Thymus (tissue), 11 donors: ENCODE data around the gene EPB41L4A. TPM values are rescaled to one million over a fixed set of nuclear protein-coding genes. Genes with fewer than 3 reads are reported as not detected.

Experiments used
- DNase-seq, 9 donors: peaks; one replicate each; pipeline ENCODE4 v3.0.0-alpha.2; 2013; ENCODE audit warnings: low spot score in 9 of 9, low read depth in 6 of 9, missing footprints in 1 of 9
- H3K27ac ChIP-seq, 2 donors: one replicate each; pipeline ENCODE4 v1.5.1; 2013; ENCODE audit warnings: control low read depth in 1 of 2, low read depth in 1 of 2, low read length in 1 of 2, mild to moderate bottlenecking in 1 of 2, moderate library complexity in 1 of 2
- H3K27me3 ChIP-seq, 2 donors: one replicate each; pipeline ENCODE4 v1.5.1; 2013; ENCODE audit warnings: low read length in 1 of 2; ENCODE audit not compliant: control insufficient read depth in 2 of 2, insufficient read depth in 1 of 2
- H3K36me3 ChIP-seq, 2 donors: one replicate each; pipeline ENCODE4 v1.5.1; 2013; ENCODE audit warnings: low read length in 1 of 2, mild to moderate bottlenecking in 1 of 2, moderate library complexity in 1 of 2; ENCODE audit not compliant: control insufficient read depth in 2 of 2, insufficient read depth in 2 of 2
- H3K4me1 ChIP-seq, 2 donors: one replicate each; pipeline ENCODE4 v1.5.1; 2013; ENCODE audit warnings: low read length in 2 of 2; ENCODE audit not compliant: control insufficient read depth in 2 of 2, insufficient read depth in 2 of 2
- H3K4me3 ChIP-seq, 2 donors: one replicate each; pipeline ENCODE4 v1.5.1; 2013; ENCODE audit warnings: low read length in 2 of 2, control low read depth in 1 of 2, mild to moderate bottlenecking in 1 of 2
- H3K9me3 ChIP-seq, 2 donors: one replicate each; pipeline ENCODE4 v1.5.1; 2013; ENCODE audit warnings: low read length in 1 of 2, mild to moderate bottlenecking in 1 of 2; ENCODE audit not compliant: control insufficient read depth in 2 of 2, insufficient read depth in 1 of 2
- WGBS: extraction: QIAGEN DNeasy Blood & Tissue Kit; methylation state at CpG from one replicate; pipeline ENCODE4 v1.1.7; 2013; 5-methylcytosine and 5-hydroxymethylcytosine counted together
- polyA plus RNA-seq: library from polyadenylated mRNA; stranded (reverse); fragments of 200-250 nt; gene quantifications from one replicate; pipeline ENCODE4 v1.2.3, GENCODE V29; 2013
- total RNA-seq: library from RNA; stranded (reverse); fragments of 120-200 nt; gene quantifications from one replicate; pipeline ENCODE4 v1.2.4, GENCODE V29; 2013
- donor health status: healthy.

Gene EPB41L4A
- total and polyA plus RNA-seq, 2 donors = 4.8 to 5.2 TPM

GRCh38 chr5:112124788-112125187 lies 294.3 kb downstream of the EPB41L4A start:
- Histone ChIP-seq H3K27me3 (no peaks in the 10 kb centered on the region), H3K27ac (no peak overlapping the region), H3K9me3 (no peaks in the 10 kb centered on the region), H3K36me3 (no peaks in the 10 kb centered on the region), H3K4me3 (no peak overlapping the region), H3K4me1 (no peaks in the 10 kb centered on the region)
- WGBS = 43% methylated on average over 3 of the region's 3 CpGs
- DNase-seq = no peak

GRCh38 chr5:112123086-112123485 lies 296.0 kb downstream of the EPB41L4A start:
- DNase-seq = no peak
- Histone ChIP-seq H3K27me3 (no peaks in the 10 kb centered on the region), H3K4me3 (no peak overlapping the region), H3K4me1 (no peaks in the 10 kb centered on the region), H3K27ac (no peak overlapping the region), H3K36me3 (no peaks in the 10 kb centered on the region), H3K9me3 (no peaks in the 10 kb centered on the region)
- 96% methylated on average over 2 of the region's 2 CpGs for WGBS

DNA sequence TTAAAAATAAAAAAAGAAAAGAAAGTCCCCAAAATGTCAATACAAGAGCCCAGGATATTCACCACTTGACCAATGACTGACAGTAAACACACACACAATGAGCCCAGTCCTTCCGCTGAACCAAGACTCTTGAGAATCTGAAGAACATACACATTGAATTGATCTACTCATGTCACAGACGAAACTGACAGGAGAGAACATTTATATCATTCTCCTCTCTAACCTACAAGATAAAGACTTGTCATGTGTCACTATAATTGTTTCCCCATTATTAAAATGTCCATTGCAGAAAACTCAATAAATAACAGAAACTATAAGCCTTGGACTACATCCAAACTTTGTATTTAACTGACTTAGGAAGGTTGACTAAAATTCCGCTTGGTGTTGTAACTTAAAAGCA lies 296.7 kb downstream of the EPB41L4A start:
- no peak overlapping the region for H3K4me3 ChIP-seq
- no peaks in the 10 kb centered on the region for H3K36me3 ChIP-seq
- no peak for DNase-seq
- no peaks in the 10 kb centered on the region for H3K9me3 ChIP-seq
- no peaks in the 10 kb centered on the region for H3K27me3 ChIP-seq
- no peaks in the 10 kb centered on the region for H3K4me1 ChIP-seq
- 98% methylated on average over 3 of the region's 3 CpGs for WGBS
- no peak overlapping the region for H3K27ac ChIP-seq

DNA sequence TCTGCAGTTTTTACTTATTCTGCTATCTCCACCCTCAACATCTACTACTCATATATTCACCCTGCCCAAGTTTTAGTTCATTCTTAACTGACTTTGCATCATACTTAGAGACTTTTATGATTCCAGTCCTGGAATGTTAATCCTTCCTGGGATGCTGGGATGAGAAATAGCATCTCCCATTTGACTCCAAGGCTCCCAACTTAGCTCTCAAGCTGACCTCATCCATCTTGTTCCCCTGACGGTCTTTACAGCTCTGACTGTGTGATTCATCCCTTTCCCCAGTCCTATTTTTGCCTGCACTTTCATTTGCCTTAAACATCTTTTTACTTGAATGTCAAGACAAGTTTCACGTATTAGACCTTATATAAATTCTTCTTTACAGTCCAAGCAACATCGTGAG lies 297.8 kb downstream of the EPB41L4A start:
- WGBS = 96% methylated on average over 3 of the region's 3 CpGs

DNA sequence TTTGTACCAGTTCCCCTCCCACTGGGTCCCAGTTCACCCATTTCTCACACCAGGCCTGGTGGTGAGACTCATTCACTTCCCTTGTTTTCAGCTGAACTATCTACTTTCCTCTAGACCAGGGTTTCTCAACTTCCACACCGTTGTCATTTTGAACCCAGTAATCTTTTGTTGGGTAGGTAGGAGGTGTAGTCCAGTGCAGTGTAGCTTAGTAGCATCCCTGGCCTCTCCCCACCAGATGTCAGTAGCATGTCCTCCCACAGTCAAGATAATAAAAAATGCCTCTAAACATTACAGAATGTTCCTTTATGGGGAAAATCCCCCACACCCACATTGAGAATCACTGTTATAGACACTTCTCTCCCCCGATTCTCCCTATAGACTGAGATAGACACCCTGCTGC lies 299.1 kb downstream of the EPB41L4A start:
- Histone ChIP-seq H3K4me1 (no peaks in the 10 kb centered on the region), H3K9me3 (no peaks in the 10 kb centered on the region), H3K27ac (no peak overlapping the region), H3K4me3 (no peak overlapping the region), H3K27me3 (no peaks in the 10 kb centered on the region), H3K36me3 (no peaks in the 10 kb centered on the region)
- 93% methylated on average over 2 of the region's 2 CpGs for WGBS
- DNase-seq = no peak

More for the DNA sequence above, 297.8 kb downstream of the EPB41L4A start:
- H3K27me3 ChIP-seq = no peaks in the 10 kb centered on the region
- no peaks in the 10 kb centered on the region for H3K36me3 ChIP-seq
- no peak for DNase-seq
- H3K4me3 ChIP-seq = no peak overlapping the region
- no peaks in the 10 kb centered on the region for H3K4me1 ChIP-seq
- H3K27ac ChIP-seq = no peak overlapping the region
- H3K9me3 ChIP-seq = no peaks in the 10 kb centered on the region

DNA sequence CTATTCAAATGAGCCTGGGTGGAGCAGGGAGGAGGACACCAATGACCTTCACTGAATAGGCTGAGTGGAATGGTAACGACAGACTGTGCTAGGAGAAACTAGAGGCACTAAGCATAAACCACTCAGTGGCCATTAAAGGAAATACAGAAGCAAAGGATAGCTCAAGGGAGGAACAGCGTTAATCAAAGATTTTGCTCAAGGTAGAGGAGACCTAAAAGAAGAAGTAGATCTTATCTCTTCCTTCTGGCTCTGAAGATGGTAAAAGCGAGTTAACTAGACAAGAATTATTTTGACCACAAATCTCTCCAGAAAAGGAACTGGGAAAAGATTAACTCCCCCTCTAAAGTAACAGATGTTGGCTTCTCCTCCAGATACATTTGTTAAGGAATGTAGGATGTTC lies 299.6 kb downstream of the EPB41L4A start:
- Histone ChIP-seq H3K4me1 (no peaks in the 10 kb centered on the region), H3K27ac (no peak overlapping the region), H3K9me3 (no peaks in the 10 kb centered on the region), H3K4me3 (no peak overlapping the region), H3K36me3 (no peaks in the 10 kb centered on the region), H3K27me3 (no peaks in the 10 kb centered on the region)
- DNase-seq = no peak
- 11% methylated on average over 3 of the region's 3 CpGs for WGBS

GRCh38 chr5:112117551-112117950 lies 301.5 kb downstream of the EPB41L4A start:
- Histone ChIP-seq H3K4me1 (no peaks in the 10 kb centered on the region), H3K9me3 (no peaks in the 10 kb centered on the region), H3K27ac (no peak overlapping the region), H3K27me3 (no peaks in the 10 kb centered on the region), H3K36me3 (no peaks in the 10 kb centered on the region), H3K4me3 (no peak overlapping the region)
- 95% methylated on average over 1 of the region's 1 CpG for WGBS
- DNase-seq = no peak

- Histone ChIP-seq H3K27ac (no peak overlapping the region), H3K4me1 (no peaks in the 10 kb centered on the region), H3K9me3 (no peaks in the 10 kb centered on the region), H3K36me3 (no peaks in the 10 kb centered on the region), H3K4me3 (no peak overlapping the region), H3K27me3 (no peaks in the 10 kb centered on the region)
- no peak for DNase-seq
These were observed 302.7 kb downstream of the EPB41L4A start for GRCh38 chr5:112116371-112116770.

GRCh38 chr5:112113565-112113964 lies 305.5 kb downstream of the EPB41L4A start:
- Histone ChIP-seq H3K4me3 (no peak overlapping the region), H3K27ac (no peak overlapping the region), H3K4me1 (no peaks in the 10 kb centered on the region), H3K27me3 (no peaks in the 10 kb centered on the region), H3K36me3 (no peaks in the 10 kb centered on the region), H3K9me3 (no peaks in the 10 kb centered on the region)
- no peak for DNase-seq
- 96% methylated on average over 2 of the region's 2 CpGs for WGBS
